LoVo (cell line): Measurements from ENCODE around the gene ABCA4.

ENCODE experiments used
- DNase-seq: peaks from one replicate; pipeline ENCODE4 v3.0.0-alpha.2; 2016; ENCODE audit warnings: low spot score

The ABCA4 gene

DNA sequence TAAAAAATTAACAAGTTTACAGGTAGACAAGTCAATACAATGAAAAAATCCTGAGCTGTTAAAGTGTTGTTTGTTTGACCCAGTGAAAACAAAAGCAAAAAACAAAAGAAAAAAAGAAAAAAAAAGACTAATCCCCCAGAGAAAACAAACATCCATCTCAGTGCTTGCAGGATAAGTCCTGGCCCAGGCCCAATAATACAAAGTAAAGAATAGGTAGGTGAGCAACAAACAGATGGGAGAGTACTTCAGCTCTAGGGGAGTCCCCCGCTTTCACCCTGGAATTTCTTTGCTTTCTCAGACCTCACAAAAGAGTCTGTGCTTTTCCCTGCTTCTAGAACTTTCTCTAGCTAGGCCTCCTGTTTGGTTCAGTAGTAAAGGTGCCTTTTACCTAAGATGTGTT is 70.3 kb downstream of the ABCA4 start:
- DNase-seq: no peak

DNA sequence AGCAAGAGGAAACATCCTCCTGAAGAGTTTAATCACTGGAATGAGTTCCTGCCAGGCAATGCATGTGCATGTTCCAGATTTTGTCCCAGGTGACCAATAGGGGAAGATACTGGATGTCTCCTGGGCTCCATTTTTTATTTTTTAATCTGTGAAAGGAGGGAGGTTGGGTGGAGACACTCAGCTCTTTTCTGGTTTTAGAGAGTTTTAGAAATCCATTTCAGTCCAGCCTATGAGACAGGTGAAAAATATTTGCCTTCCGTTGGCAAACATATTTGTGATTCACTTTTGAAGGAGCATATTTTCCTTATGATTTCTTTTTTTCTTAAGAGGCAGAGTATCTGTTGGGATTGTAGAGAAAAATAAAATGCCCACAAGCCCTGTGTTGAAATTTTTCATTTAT is 70.7 kb downstream of the ABCA4 start:
- DNase-seq: no peak

DNA sequence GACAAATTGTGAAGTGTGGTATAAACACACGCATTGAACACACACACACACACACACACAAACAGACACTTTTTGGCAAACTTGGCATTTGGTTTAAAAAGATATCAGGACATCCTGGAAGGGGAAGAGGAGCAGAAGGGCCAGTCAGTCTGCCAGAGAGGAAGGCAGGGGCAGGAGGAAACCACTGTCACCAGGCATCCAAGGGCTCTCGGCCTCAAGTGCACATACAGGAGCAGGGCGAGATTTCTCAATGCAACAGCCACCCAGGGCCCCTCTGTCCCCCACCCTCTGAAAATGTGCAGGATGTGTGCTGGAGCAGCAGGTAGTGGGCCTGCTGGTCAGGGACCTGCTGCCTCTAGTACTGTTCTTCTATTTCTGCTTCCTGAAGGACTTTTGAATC is 71.2 kb downstream of the ABCA4 start:
- no peak for DNase-seq

DNA sequence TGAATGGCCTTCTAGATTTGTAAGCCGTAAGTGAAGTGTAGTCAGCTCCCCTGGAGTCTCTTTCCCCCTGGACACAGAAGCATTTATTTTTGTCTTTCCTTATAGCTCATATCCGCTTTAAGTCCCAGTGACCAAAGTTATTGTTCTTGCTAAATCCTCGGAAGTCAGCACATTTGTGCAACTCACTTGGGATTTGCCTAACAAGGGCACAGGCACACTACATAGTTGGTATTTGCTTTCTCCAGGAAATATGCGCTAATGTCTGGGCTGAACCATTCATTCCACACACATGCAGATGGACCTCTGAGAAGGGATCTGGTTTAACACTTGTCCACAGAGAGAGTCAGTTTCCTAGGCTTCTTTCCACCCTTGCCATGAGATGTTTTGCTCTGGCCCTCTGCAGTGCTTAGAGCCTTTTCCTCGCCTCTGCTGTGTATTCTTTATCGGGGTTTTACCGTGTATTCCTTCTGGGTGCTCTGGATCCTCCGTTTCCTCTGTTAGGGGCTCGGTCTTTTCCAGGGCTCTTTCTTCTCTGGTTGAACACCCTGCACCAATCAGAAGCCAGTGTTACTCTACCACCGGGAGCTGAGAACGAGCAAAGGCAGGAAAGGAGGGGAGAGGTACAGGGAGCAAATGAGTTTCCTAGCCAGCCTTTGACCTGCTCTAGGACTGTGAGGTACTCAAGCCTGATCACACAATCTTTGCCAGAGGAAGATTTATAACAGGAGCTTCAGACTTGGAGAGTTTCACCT is 72.4 kb downstream of the ABCA4 start:
- DNase-seq: no peak

DNA sequence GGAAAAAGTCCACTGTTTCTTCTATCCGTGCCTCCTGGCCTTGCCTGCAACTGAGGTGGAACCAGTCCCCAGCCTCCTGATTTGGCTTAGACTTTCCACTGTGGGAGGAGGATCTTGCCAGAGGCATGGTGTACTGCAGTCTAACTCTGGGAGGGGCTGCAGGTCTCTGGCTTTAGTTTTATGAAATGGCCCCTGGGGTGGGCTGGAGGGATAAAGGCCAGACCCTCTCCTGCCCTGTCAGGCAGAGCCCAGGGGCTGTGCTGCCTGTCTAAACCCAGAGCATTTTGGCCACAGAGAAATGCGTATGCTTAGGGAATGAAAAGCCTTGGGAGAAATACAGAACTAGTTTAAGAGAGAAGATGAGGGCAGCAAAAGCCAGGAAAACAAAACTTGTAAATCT is 73.0 kb downstream of the ABCA4 start:
- no peak for DNase-seq

DNA sequence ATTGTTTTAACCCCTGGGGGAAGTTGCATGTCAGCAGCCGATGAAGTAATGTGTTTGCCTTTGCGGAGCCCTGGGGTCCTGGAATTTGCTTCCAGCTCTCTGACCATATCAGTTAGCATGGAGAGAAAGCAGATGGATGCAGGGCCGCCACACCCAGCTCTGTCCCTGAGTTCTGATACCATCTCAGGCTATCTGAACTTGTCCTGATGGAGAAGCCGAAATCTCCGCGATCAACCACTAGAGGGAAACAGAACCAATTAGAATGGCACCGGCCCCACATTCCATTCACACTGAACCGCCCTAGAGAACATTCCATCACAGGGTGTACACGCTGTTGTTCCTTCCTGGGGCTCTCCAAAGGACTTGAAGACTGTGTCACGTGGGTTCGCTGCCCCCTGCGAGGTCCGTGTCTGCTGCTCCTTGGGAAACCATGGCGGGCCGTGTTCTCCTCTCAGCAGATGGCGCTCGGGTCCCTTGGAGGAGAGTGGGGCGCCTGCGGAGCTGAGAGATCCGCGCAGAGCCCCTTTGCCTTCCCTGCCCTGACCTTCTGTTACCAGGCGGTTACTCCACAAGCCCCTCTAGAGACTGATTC is 75.4 kb downstream of the ABCA4 start:
- DNase-seq: peak; percentile 82

DNA sequence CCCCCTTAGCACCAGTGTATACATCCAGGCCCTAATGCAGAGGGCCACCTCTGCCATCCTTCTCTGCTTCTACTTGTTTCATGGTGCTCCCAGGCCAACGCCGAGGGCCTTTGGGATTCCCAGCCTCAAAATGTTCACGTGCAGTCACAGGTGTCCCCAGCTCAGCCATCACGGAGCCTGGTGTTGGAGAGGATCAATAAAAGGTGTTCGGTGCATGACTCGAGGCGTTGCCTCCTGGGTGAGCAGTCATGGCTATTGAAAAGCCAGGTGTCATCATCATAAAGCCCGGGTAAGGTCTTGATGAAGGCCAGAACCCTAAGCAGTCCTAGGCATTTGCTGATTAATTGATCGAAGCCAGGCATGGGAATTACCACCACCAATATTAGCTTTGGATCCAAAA is 76.1 kb downstream of the ABCA4 start:
- no peak for DNase-seq

DNA sequence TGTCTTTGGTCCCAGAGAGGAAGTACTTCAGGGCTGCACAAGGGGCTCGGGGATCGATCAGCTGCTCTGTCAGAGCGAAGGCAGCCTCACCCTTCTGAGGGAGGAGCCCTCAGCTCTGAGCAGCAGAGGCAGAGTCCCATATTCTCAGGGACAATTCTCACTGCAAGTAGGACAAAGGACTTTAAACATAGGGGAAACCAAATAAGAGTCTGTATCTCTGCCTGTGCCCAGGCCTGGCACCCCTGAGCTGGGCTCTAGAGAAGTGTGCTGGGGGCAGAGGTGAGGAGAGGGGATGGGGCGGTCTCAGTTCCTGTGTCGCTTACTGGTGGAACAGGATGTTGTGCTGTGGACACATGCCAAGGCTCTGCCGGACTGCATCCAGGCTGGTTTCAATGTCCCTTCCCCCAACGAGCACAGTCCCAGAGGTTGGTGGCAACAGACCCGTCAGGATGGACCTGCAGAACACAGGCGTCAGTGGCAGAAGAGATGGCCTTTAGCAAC is 76.6 kb downstream of the ABCA4 start:
- no peak for DNase-seq

DNA sequence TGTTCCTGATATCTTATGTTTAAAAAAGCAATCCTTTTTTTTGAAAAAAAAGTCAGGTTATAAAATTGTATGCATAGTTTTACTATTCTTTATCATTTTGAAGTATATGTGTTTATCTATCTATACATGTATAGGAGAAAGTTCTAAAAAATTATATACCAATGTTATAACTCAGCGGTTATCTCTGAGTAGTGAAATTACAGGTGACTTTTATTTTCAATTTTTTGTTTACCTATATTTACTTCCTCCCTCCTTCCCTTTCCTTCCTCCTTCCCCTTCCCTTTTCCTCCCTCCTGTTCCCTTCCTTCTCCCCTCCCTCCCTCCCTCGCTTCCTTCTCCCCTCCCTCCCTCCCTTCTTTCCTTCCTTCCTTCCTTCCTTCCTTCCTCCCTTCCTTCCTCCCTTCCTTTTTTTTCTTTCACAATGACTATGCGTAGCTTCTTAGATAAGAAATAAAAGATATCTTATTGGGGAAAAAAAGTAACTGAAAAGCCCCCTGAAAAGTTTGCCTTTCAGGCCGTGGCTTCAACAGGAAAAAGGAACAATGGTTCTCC is 77.1 kb downstream of the ABCA4 start:
- DNase-seq: no peak

DNA sequence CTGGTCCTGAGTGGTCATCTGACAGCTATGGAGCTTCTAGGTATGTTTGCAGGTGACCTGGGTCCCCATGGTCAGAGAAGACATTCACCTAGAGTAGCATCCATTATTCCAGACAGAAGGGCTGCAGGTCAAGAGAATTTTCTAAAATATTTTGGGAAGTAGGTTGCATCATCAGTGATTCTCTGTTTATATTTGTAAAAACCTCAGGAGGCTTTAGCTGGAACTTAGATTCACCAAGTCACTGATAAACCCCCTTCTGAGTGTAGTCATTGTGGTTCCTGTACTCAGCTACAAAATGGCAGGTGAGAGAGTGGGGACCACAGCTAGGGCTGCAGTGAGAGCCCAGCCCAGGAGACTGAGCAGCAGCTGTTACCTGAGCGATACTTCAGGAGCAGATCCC is 78.6 kb downstream of the ABCA4 start:
- no peak for DNase-seq

DNA sequence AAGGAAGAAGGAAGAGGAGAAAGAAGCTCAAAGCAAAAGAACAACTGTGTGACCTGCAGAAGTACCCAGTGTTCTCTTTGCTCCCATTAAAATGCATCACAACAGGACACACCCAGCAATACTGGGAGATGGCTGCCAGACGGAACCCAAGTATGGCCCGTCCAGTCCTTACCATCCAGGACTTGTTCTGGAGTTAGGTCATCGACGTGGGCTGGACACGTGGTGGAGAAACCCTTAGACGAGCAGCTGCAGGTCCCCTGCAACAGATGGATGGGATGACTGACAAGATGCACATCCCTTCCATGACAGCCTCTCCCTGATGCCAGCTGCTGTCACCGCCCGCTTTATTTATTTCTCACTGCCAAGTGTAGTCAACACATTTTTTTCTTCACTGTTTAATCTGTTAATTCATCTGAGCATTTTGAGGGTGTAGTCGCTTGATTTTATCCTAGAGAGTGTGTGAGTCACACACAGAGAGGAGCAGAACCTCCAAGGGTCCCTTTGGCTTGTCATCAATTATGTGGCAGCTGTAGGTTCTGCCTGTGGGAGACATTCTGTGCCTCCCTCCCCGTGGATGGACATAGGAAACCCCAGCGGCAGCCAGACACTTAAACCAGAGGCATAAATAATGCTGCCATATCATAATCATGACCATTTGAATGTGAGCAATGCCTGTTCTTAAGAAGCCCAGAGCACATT is 80.9 kb downstream of the ABCA4 start:
- no peak for DNase-seq

DNA sequence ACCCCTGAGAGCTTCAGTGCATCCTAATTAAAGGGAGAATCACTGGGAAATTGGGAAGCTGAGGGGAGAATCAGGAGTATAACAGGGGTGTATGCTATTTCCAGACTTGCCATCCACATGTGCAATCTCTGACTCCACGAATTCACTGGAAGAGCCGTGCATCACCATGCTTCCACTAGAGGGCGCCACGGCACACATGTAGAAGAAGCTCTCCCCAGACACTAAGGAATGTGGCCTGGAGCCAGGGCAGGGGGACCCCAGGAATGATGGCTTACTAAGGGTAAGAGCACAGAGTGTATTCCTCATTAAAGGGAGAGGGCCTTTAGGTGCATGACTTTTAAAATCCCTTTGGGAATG is 81.5 kb downstream of the ABCA4 start:
- peak; percentile 63 for DNase-seq

DNA sequence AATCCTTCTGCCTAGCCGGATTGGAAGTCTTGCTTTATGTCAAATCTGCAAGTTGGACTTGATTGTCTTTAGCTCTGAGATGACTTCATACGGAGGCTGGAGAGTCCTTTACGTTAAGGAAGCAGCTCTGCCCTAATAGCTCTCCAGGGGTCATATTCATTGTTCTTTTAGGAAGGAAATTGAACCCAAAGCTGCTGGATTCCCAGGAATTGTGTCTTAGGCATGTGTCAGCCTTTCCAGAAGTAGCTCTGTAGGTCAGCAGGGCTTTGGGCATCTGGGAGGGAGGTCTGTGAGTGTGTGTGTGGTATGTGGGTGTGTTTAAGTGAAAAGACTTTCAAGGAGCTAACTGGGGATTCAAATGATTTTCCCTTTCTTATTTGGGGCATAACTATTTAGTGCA is 82.4 kb downstream of the ABCA4 start:
- DNase-seq: no peak

DNA sequence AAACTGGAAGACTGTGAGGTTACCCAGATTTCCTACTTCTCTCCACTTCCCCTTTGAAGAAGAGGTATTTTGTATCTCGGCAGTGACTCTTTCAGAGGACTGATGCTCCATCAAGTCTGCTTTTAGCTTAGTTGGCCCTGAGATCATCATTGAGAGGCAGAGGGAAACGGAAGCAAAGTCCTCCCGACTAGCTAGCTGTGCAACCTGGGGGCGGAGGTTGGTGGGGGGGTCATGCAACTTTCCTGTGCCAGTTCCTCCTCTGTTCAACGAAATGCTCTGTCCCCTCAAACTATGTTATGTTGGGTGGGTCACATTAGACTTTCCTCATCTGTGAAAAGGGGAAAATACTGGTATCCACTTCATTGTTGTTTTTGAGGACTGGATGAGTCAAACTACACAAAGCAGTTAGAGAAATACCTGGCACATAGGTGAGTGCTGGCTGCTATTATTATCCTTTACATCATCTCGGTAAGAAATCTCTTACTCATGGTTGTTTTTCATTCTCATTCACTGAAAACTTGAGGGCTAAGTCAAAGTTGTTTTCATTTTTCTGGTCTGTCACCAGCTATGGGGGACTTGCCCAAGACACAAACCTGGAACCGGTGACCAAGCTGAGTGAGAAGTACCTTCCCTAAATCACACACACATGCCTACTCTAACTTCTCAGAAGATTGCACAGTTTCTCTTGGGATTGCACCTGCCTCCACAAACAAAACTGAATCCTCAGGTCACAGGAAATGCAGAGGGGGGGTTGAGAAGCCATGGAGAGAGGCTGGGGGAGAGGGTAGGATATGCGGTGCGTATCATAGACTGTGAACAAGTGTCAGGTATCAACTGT is 83.3 kb downstream of the ABCA4 start:
- DNase-seq: no peak

DNA sequence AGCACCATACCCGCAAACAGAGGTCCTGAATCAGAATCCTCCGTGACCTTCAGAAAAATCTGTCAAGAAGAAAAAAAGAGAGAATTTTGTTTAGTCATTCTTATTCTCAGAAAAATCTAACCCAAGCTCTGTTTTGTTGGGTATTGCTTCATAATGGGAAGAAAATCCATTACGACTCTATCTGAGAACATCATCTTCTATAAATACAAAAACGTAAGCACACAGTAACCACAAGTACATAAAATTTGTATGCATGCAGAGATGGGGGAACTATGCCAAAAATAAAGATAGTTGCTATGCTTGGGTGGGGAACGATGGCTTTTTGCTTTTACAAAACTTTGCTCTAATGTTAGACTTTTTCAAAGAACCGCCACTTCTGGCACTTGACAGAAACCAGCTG is 84.2 kb downstream of the ABCA4 start:
- DNase-seq: no peak

DNA sequence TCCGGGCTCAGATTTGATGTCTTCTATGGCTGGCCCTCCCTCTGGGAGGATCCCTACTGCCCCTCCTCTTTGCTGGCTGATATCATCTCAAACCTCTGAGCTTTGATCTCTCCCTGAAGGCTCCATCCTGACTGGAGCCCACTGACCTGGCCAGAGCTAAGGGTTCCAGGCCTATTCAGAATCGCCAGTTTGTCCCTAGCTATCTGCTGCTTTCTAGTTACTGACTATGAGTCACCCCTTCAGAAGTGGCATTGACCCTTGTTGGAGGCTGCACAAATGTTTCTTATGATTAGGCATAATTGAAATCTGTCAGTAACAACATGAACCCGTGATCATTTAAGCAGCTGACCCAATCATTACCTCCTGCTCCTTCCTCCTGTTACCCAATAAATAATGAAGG is 87.1 kb downstream of the ABCA4 start:
- no peak for DNase-seq

DNA sequence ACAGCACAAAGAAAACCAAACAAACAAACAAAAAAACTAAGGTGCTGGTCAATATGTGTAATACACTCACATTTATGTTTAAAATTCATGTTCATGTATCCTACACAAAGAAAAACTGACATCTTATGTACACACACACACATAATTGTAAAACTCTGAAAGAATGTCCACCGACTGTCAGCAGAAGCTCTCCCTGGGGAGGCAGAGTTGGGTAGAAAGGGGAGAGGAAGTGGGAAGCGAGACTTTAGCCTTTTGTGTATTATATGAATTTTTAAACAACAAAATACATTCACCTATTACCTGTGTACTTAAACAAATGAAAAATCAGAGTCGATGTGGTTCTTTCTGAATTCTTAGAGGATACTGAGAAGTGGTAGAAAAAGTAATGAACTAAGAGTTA is 88.3 kb downstream of the ABCA4 start:
- no peak for DNase-seq

DNA sequence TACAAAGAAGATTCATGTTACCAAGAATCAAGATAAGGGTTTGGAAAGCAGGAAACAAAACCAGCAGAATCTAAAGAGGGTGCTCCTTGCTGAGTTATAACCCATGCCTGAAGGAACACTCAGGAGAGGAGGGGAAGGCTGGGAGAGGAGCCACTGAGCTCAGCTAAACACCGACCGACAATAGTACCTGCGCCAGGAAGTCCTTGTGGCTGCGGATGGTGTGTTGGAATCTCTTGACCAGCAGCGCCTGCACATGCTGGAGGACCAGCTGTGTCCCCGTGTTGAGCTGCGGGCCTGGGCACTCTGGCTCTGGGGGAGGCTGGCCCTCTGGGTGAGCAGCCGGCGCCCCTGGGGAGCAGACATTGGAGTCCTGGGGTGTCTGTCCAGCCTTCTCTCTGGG is 89.4 kb downstream of the ABCA4 start:
- DNase-seq: no peak

DNA sequence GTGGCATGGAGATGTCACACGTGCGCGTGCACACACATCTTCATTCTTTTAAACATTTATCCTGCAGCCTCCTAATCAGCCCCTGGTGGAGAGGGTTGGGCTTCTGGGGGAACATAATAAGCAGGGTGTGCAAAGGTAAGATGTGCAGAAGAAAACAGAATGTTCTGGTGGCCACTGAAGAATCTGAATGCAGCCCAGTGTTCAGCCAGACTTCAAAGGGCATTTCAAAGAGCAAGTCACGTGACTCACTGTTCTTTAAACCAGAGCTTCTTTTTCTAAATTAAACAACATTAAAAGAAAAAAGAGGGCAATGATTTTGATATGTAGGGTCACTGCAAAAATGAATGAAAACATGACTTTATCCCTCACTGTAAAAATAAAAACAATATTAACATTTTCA is 89.8 kb downstream of the ABCA4 start:
- DNase-seq: no peak

DNA sequence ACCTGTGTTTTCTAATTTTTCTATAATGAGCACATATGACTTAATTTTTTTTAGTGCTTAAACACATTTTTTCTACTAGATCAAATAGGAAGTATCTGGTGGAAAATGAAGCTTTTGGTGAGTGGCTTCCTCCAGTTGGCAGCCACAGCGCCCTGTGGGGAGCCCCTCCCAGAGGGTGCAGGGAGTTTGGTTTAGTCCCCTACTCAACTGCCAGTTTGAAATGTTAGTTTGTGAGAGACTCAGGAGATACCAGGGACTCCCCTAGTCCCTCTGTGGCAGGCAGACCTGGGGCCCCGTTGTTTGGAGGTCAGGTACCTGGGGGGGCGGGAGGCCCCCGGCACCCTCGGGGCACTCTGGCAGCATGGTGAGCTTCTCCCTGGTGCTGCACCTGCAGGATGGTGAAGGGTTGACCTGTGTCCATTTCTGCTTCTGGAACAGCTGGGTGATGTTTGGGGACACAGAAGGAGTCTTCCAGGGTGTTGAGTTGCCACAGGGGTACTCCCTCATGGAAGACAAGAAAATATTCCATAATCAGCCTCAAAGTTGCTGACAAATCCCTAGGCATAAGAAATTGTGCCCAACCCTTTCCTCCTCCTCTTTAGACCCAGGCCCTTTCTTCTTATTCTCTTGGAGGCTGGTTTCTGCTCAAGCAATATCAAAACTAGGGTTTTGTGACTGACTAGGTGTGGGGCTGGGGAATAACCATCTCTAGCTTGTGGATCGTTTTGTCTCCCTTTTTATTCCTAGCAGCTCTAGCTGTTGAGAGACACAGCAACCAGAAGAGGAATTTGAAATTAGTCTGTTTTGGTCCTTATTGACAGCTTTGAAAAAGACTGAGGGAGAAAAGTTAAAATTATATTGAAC is 91.6 kb downstream of the ABCA4 start:
- DNase-seq: no peak
